HG03575 (cell line): Measurements from ENCODE around the gene HBZ.
"Not testable (repeated sequence)": the region's sequence is repeated elsewhere in the genome, so short reads cannot be mapped to it uniquely, and the experiment has no call there.

Experiments used
- ATAC-seq: cut with Tn5 transposase; IDR thresholded peaks from one replicate; pipeline ENCODE4 v1.9.1; 2021; ENCODE audit not compliant: unreplicated experiment, insufficient number of reproducible peaks, low FRiP score; ENCODE audit errors: extremely low read depth

The HBZ gene

DNA sequence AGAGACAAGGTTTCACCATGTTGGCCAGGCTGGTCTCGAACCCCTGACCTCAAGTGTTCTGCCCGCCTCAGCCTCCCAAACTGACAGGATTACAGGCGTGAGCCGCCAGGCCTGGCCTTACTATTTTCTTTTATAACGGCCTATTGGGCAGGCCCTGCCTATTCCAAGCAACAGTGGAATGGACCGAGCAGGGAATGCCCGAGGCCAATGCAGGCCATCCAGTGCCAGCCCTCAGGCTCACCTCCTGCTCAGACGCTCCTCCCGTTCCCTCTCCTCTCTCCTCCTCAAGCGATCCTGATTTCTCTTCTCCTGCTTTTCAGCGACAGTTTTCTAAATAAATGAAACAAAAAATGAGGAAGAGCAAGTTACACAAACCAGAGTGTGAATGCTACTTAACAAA lies 40.2 kb downstream of the HBZ start:
- ATAC-seq = no peak

DNA sequence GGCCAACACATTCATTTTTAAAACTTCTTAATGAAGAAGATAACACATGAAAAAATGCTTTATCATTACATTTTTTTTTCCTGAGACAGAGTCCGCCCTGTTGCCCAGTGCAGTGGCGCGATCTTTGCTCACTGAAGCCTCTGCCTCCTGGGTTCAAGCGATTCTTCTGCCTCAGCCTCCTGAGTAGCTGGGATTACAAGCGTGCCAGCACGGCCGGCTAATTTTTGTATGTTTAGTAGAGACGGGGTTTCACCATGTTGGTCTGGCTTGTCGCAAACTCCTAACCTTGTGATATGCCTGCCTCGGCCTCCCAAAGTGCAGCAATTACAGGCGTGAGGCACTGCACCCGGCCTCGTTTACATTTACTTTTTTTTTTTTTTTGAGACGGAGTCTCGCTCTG lies 41.0 kb downstream of the HBZ start:
- ATAC-seq = no peak

DNA sequence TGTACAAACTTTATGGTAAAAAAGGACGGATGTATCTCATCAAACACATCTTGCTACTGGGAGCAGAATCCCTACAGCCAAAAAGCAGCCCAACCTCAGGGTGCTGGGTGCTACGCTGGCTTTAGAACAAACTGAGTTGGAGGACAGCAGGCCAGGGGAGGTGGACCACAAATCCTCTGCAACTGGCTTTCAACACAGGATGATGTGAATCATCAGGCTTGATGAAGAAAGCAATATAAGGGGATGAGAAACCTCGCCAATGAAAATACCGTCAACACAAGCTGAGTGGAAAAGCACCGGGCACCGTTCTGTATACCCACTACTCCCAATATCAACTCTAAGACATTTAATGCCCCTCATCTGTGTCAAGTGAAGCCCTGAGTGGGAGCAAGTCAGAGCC lies 42.1 kb downstream of the HBZ start:
- no peak for ATAC-seq

DNA sequence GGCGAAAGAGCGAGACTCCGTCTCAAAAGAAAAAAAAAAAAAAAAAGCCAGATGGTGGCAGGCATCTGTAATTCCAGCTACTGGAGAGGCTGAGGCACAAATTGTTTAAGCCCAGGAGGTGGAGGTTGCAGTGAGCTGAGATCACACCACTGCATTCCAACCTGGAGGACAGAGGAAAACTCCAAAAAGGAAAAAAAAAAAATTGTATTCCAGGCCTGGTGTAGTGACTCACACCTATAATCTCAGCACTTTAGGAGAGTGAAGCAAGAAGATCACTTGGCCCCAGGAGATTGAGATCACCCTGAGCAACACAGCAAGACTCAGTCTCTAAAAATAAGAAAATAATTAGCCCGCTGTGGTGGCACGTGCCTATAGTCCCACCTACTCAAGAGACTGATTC lies 47.9 kb downstream of the HBZ start:
- ATAC-seq = no peak

DNA sequence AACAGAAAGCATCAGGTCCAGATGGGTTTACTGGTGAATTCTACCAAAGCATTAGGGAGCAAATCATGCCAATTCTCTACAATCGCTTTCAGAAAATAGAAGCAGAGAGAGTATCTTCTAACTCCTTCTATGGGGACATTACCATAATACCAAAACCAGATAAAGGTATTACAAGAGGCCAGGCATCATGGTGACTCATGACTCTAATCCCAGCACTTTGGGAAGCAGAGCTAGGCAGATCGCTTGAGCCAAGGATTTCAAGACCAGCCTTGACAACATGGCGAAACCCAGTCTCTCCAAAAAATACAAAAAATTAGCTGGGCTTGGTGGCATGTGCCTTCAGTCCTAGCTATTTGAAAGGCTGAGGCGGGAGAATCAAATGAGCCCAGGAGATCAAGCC lies 50.8 kb downstream of the HBZ start:
- no peak for ATAC-seq

DNA sequence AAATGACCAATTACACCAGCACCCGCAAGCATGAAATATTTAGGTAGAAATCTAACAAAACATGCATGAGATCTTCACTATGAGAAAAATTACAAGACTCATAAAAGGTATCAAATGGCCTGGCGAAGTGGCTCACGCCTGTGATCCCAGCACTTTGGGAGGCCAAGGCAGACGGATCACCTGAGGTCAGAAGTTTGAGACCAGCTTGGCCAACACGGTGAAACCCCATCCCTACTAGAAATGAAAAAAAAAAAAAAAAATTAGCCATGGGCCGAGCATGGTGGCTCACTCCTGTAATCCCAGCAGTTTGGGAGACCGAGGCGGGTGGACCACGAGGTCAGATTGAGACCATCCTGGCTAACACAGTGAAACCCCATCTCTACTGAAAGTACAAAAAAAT lies 51.6 kb downstream of the HBZ start:
- ATAC-seq = not testable (repeated sequence)
